ENCODE results near the gene ZNF362. TPM values are rescaled to one million over a fixed set of nuclear protein-coding genes. Genes with fewer than 3 reads are reported as not detected.

Gene ZNF362
- total RNA-seq, 1 donor = 14.5 TPM

DNA sequence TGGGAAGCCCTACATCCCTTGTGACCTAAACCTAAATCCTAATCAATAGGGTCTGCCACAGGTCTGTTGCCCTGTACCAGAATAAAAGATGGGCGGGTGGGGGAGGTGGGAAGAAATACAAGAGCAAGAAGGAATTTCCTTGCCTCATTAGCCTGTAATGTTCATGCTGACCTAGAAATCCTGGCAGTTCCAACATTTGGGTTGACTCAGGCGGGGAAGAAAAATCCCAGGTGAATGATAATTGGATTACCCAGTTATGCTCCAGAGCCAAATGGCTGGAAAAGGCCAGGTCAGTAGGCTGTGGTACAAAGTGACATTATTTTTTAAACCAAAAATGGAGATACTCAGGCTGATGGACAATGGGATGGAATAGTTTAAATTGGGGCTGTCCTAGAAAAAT, 91.9 kb downstream of the ZNF362 start:
- TF ChIP-seq CTCF (IDR thresholded peaks at IDR 0.05; ENCODE audit: insufficient read depth, low read length) = no peak
- DNase-seq (ENCODE audit: low read depth) = peak; percentile 49

GRCh38 chr1:33348676-33349080, 92.4 kb downstream of the ZNF362 start:
- DNase-seq (ENCODE audit: low read depth) = no peak
- TF ChIP-seq CTCF (IDR thresholded peaks at IDR 0.05; ENCODE audit: insufficient read depth, low read length) = no peak
- H3K4me3 ChIP-seq (ENCODE audit: low read depth, low read length) = peak overlapping the region; percentile 82

More for the DNA sequence above, 91.9 kb downstream of the ZNF362 start:
- peak overlapping the region; percentile 82 for H3K4me3 ChIP-seq (ENCODE audit: low read depth, low read length)

GRCh38 chr1:33349081-33349759, 92.9 kb downstream of the ZNF362 start:
- no peak for TF ChIP-seq CTCF (IDR thresholded peaks at IDR 0.05; ENCODE audit: insufficient read depth, low read length)
- peak overlapping the region; percentile 82 for H3K4me3 ChIP-seq (ENCODE audit: low read depth, low read length)
- no peak for DNase-seq (ENCODE audit: low read depth)

DNA sequence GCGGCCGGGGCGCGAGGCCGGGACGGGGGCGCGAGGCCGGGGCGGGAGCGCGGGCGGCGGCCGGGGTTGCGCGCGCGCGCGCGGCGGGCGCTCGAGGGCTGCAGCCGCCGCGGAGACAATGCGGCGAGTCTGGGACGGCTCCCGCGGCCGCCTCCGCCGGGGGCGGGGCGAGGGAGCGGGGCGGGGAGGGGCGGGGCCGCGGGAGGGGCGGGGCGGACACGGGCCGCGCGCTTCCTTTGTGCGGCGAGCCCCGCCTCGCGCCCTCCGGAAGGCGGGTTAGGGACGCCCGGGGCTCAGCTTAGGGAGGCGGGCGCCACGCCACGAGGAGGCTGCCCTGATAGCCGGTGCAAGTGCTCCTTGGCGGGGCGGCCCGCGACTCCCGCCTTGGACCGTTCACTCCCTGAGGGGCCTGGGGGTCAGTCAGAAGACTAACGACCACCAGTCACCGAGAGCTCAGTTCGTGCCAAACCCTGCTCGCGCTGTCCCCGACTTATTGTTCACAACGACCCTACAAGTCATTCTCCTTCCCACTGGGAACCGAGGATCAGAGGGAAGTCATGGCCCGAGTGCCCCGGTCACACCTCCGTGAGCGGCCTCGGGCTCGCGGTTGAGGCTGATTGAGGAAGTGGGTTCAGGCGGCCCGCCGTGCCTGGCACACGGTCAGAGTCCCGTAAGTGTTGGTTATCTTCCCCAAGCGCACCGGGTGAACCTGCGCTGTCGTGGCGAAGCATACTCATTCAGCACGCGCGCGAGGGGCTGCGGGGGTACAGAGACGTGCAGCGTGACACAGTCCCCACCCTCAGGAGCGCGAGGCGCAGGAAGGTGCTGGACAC, 93.7 kb downstream of the ZNF362 start:
- peak; percentile 64 for DNase-seq (ENCODE audit: low read depth)
- TF ChIP-seq CTCF (IDR thresholded peaks at IDR 0.05; ENCODE audit: insufficient read depth, low read length) = no peak
- peak overlapping the region; percentile 82 for H3K4me3 ChIP-seq (ENCODE audit: low read depth, low read length)

Small RNAs within 50 kb of the gene (small RNA-seq; reads per million reads assigned to genes)
- not detected for gene RN7SKP16

Other genes with a start within 250 kb of the ZNF362 start
- gene AK2, start 219.6 kb upstream of the ZNF362 start, total RNA-seq (ENCODE audit: low replicate concordance) = 155 and 373 TPM in 2 replicates
- gene AZIN2, start 175.3 kb upstream of the ZNF362 start, total RNA-seq (ENCODE audit: low replicate concordance) = 3.9 and 8.1 TPM in 2 replicates
- 3.1 and 10.7 TPM in 2 replicates for gene TRIM62, start 74.4 kb upstream of the ZNF362 start, total RNA-seq (ENCODE audit: low replicate concordance)
- gene A3GALT2, start 64.6 kb downstream of the ZNF362 start, total RNA-seq (ENCODE audit: low replicate concordance) = not detected in 2 replicates
- 30.3 and 50.5 TPM in 2 replicates for gene PHC2, start 174.6 kb downstream of the ZNF362 start, total RNA-seq (ENCODE audit: low replicate concordance)
- gene ZSCAN20, start 216.2 kb downstream of the ZNF362 start, total RNA-seq (ENCODE audit: low replicate concordance) = 6.2 and 6.7 TPM in 2 replicates

All from fibroblast of the aortic adventitia (primary cell).